ENCODE results near the gene TBC1D17.

GRCh38 chr19:49888510-49888824 is 11.0 kb downstream of the TBC1D17 start:
- TF ChIP-seq CTCF (IDR thresholded peaks at IDR 0.05) (no peak), POLR2A (IDR thresholded peaks at IDR 0.05) (no peak)
